Measurements from ENCODE around the gene TBL1X.

Gene TBL1X

GRCh38 chrX:9597361-9598035, 132.6 kb downstream of the TBL1X start:
- no peaks in the 10 kb centered on the region for H3K27me3 ChIP-seq
- H3K27ac ChIP-seq: no peak overlapping the region
- no peak overlapping the region for H3K4me3 ChIP-seq (ENCODE audit: low read depth in 1 of 2, low read length in 1 of 2)
- no peaks in the 10 kb centered on the region for H3K9me3 ChIP-seq
- peaks cover 0 to 3% of the 10 kb centered on the region in 2 experiments for H3K4me1 ChIP-seq (ENCODE audit: control insufficient read depth in 1 of 2, insufficient read depth in 1 of 2, low read depth in 1 of 2, low read length in 1 of 2)
- H3K36me3 ChIP-seq: no peaks in the 10 kb centered on the region
- TF ChIP-seq, protein P1, sequence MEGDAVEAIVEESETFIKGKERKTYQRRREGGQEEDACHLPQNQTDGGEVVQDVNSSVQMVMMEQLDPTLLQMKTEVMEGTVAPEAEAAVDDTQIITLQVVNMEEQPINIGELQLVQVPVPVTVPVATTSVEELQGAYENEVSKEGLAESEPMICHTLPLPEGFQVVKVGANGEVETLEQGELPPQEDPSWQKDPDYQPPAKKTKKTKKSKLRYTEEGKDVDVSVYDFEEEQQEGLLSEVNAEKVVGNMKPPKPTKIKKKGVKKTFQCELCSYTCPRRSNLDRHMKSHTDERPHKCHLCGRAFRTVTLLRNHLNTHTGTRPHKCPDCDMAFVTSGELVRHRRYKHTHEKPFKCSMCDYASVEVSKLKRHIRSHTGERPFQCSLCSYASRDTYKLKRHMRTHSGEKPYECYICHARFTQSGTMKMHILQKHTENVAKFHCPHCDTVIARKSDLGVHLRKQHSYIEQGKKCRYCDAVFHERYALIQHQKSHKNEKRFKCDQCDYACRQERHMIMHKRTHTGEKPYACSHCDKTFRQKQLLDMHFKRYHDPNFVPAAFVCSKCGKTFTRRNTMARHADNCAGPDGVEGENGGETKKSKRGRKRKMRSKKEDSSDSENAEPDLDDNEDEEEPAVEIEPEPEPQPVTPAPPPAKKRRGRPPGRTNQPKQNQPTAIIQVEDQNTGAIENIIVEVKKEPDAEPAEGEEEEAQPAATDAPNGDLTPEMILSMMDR (IDR thresholded peaks at IDR 0.05): no peak

DNA sequence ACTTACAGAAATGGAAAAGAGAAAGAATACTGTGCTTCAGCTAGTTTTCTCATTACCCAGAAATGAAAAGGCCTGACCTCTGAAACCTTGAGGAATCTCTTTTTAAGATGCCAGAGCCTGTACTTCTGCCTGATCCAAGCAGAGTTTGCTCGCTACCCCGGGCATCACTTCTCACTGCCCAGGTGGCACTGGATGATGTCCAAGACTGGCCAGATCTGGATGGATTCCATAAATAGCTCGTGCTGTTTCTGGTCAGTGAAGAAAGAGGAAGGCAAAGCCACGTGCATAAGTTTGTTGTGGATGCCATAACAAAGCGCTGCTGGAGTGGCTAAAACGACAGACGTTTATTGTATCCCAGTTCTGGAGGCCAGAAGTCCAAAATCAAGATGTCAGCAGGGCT, 133.5 kb downstream of the TBL1X start:
- H3K4me1 ChIP-seq (ENCODE audit: control insufficient read depth in 1 of 2, insufficient read depth in 1 of 2, low read depth in 1 of 2, low read length in 1 of 2): peaks cover 0 to 2% of the 10 kb centered on the region in 2 experiments
- TF ChIP-seq, protein P1 (IDR thresholded peaks at IDR 0.05): no peak
- H3K9me3 ChIP-seq: no peaks in the 10 kb centered on the region
- H3K36me3 ChIP-seq: no peaks in the 10 kb centered on the region
- no peak overlapping the region for H3K27ac ChIP-seq
- H3K4me3 ChIP-seq (ENCODE audit: low read depth in 1 of 2, low read length in 1 of 2): no peak overlapping the region
- no peaks in the 10 kb centered on the region for H3K27me3 ChIP-seq

DNA sequence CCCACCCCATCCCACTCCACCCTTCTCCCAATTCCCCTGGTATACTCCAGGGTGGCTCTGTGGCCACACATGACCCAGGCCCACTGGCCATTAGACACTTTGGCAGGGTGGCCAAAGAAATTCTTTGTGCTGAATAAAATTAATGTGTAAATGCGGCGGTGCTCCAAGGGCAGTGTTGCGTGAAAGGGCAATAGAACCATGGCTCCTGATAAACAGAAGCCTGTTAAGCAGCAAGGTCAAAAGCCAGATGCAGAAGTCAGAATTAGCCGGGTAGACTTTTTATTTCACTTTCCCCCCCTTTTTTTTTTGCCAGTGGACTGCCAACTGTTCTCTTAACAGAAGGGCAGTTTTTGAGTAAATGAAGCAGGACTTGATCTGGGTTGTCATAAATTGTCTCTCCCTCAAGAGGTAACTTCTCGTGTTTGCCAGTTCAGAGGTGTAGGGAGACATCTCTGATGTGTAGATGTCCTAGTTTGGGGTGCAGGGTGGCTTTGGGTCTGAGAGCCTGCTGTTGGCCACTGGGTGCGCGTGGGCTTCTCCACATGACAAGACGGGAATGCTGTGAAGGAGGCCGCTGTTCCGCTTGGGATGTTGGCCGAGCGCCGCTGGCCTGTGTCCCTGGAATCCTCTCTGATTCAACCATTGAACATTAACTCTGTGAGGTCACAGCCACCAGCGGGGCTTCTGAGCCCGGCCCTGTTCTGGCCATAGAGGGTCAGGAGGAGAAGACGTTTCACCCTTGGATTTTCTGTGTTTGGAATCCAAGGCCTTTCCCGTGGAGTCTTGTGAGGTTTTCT, 139.5 kb downstream of the TBL1X start:
- TF ChIP-seq, protein P1 (IDR thresholded peaks at IDR 0.05): no peak
- Histone ChIP-seq H3K27ac (no peak overlapping the region), H3K4me3 (ENCODE audit: low read depth in 1 of 2, low read length in 1 of 2) (no peak overlapping the region), H3K4me1 (ENCODE audit: control insufficient read depth in 1 of 2, insufficient read depth in 1 of 2, low read depth in 1 of 2, low read length in 1 of 2) (no peaks in the 10 kb centered on the region), H3K27me3 (no peaks in the 10 kb centered on the region), H3K9me3 (no peaks in the 10 kb centered on the region), H3K36me3 (no peaks in the 10 kb centered on the region)

DNA sequence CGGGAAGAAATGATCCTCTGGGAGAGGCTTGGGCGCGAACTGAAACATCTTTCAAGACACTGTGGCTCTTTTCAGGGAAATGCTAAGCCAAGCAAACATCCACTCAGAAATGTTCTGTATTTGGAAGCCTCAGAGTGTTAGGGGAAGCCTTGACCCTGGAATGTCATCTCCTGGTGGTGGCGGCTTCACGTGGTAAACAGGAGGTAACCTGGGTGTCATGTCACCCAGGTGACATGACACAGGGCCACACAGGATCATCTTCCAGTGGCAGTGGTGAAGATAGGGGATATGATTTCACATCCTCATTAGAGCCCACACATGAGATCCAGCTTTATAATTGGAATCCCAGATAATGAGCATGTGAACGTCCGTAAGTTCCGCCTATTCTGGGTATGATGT, 140.0 kb downstream of the TBL1X start:
- Histone ChIP-seq H3K4me3 (ENCODE audit: low read depth in 1 of 2, low read length in 1 of 2) (no peak overlapping the region), H3K4me1 (ENCODE audit: control insufficient read depth in 1 of 2, insufficient read depth in 1 of 2, low read depth in 1 of 2, low read length in 1 of 2) (no peaks in the 10 kb centered on the region), H3K36me3 (no peaks in the 10 kb centered on the region), H3K27ac (no peak overlapping the region), H3K27me3 (no peaks in the 10 kb centered on the region), H3K9me3 (no peaks in the 10 kb centered on the region)
- TF ChIP-seq, protein P1 (IDR thresholded peaks at IDR 0.05): no peak

DNA sequence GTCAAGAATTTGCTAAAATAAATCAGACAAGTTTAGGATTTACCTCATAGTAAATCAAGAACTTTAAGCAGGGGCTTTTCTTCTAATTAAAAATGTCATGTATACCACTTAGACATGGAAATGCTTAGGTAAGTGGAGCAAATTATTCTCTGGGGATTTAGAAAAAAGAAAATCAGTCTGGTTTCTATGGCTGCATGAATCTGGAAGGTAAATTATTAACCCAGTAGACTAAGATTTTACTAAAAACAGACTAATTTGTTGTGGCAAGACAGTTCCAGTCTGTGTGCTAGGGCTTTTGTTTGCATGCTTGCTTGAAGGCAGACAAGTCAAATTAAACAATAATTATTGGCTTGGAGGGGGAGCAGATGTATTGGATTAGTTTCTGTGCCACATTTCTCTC, 140.6 kb downstream of the TBL1X start:
- H3K27ac ChIP-seq: no peak overlapping the region
- H3K4me1 ChIP-seq (ENCODE audit: control insufficient read depth in 1 of 2, insufficient read depth in 1 of 2, low read depth in 1 of 2, low read length in 1 of 2): no peaks in the 10 kb centered on the region
- TF ChIP-seq, protein P1 (IDR thresholded peaks at IDR 0.05): no peak
- no peaks in the 10 kb centered on the region for H3K36me3 ChIP-seq
- no peaks in the 10 kb centered on the region for H3K9me3 ChIP-seq
- H3K4me3 ChIP-seq (ENCODE audit: low read depth in 1 of 2, low read length in 1 of 2): no peak overlapping the region
- no peaks in the 10 kb centered on the region for H3K27me3 ChIP-seq

Measured in neutrophil (primary cell).